NCI-H1048 (cell line): ENCODE results near the gene BSND.

Experiments
- DNase-seq: peaks from one replicate; lab custom pipeline; 2025; lab: John Stamatoyannopoulos, UW

The BSND gene

GRCh38 chr1:54975356-54976108 lies 23.2 kb upstream of the BSND start:
- DNase-seq, result no peak

GRCh38 chr1:54976747-54977146 lies 22.0 kb upstream of the BSND start:
- DNase-seq, result no peak

GRCh38 chr1:54977533-54978297 lies 21.0 kb upstream of the BSND start:
- no peak for DNase-seq

- no peak for DNase-seq
Measured at GRCh38 chr1:54978528-54979326, 20.0 kb upstream of the BSND start.

- no peak for DNase-seq
Measured at GRCh38 chr1:54979327-54979891, 19.3 kb upstream of the BSND start.

GRCh38 chr1:54980046-54980527 lies 18.6 kb upstream of the BSND start:
- no peak for DNase-seq

GRCh38 chr1:54980528-54981241 lies 18.0 kb upstream of the BSND start, which contains the start of gene TMEM61:
Gene TMEM61, plus strand, starts transcription at chr1:54980628. Its CDS starts 438 bp downstream, at chr1:54981066.
- DNase-seq, result no peak

GRCh38 chr1:54981466-54981865 lies 17.3 kb upstream of the BSND start:
- no peak for DNase-seq

- DNase-seq, result no peak
Measured at GRCh38 chr1:54982739-54983138, 16.0 kb upstream of the BSND start.

GRCh38 chr1:54984131-54984842 lies 14.4 kb upstream of the BSND start:
- no peak for DNase-seq

GRCh38 chr1:54985556-54985955 lies 13.2 kb upstream of the BSND start:
- DNase-seq, result no peak

- no peak for DNase-seq
Measured at GRCh38 chr1:54986025-54986424, 12.7 kb upstream of the BSND start.

GRCh38 chr1:54986533-54986932 lies 12.2 kb upstream of the BSND start:
- DNase-seq, result no peak

- DNase-seq, result no peak
Measured at GRCh38 chr1:54987427-54987826, 11.3 kb upstream of the BSND start.

GRCh38 chr1:54987919-54988705 lies 10.6 kb upstream of the BSND start:
- DNase-seq, result no peak

GRCh38 chr1:54988975-54989374 lies 9.8 kb upstream of the BSND start:
- DNase-seq, result no peak

- no peak for DNase-seq
Measured at GRCh38 chr1:54989473-54989872, 9.3 kb upstream of the BSND start.

- DNase-seq, result no peak
Measured at GRCh38 chr1:54989968-54990810, 8.5 kb upstream of the BSND start.

- DNase-seq, result no peak
Measured at GRCh38 chr1:54990916-54991315, 7.8 kb upstream of the BSND start.
